NCI-H510A treated with DMSO at 0.1 percent for 48 hours (cell line): Measurements from ENCODE around the gene CYTH1.

Experiments used
- DNase-seq: peaks from one replicate; lab custom pipeline; 2025; lab: John Stamatoyannopoulos, UW

The CYTH1 gene

GRCh38 chr17:78805301-78805700 lies 23.2 kb upstream of the CYTH1 start:
- DNase-seq = no peak

GRCh38 chr17:78804777-78805176 lies 22.7 kb upstream of the CYTH1 start:
- DNase-seq = no peak

GRCh38 chr17:78803186-78803845 lies 21.2 kb upstream of the CYTH1 start:
- DNase-seq = no peak

- DNase-seq = no peak
Measured at GRCh38 chr17:78802459-78802858, 20.4 kb upstream of the CYTH1 start.

- no peak for DNase-seq
Measured at GRCh38 chr17:78802008-78802407, 19.9 kb upstream of the CYTH1 start.

GRCh38 chr17:78800132-78800931 lies 18.3 kb upstream of the CYTH1 start:
- no peak for DNase-seq

GRCh38 chr17:78798695-78799559 lies 16.9 kb upstream of the CYTH1 start:
- DNase-seq = peak; percentile 10

GRCh38 chr17:78797691-78798585 lies 15.9 kb upstream of the CYTH1 start:
- no peak for DNase-seq

GRCh38 chr17:78797213-78797612 lies 15.1 kb upstream of the CYTH1 start:
- DNase-seq = no peak

- DNase-seq = no peak
Measured at GRCh38 chr17:78796517-78796900, 14.4 kb upstream of the CYTH1 start.

- DNase-seq = no peak
Measured at GRCh38 chr17:78795861-78796516, 13.9 kb upstream of the CYTH1 start.

GRCh38 chr17:78794864-78795640 lies 13.0 kb upstream of the CYTH1 start:
- DNase-seq = no peak

- DNase-seq = no peak
Measured at GRCh38 chr17:78794399-78794798, 12.3 kb upstream of the CYTH1 start.

- DNase-seq = no peak
Measured at GRCh38 chr17:78793968-78794367, 11.9 kb upstream of the CYTH1 start.

- DNase-seq = no peak
Measured at GRCh38 chr17:78793415-78793814, 11.3 kb upstream of the CYTH1 start.

GRCh38 chr17:78791840-78792709 lies 10.0 kb upstream of the CYTH1 start:
- no peak for DNase-seq

GRCh38 chr17:78790552-78790951 lies 8.5 kb upstream of the CYTH1 start:
- DNase-seq = no peak

GRCh38 chr17:78789663-78790181 lies 7.6 kb upstream of the CYTH1 start:
- no peak for DNase-seq

- DNase-seq = no peak
Measured at GRCh38 chr17:78789149-78789662, 7.1 kb upstream of the CYTH1 start.
